Transverse colon (tissue), 3 donors: ENCODE results near the gene GNAT1.

ENCODE experiments used
- POLR2A ChIP-seq: fragments of 450-650 bp; IDR thresholded peaks from one replicate; pipeline ENCODE4 v1.6.1; 2016; ENCODE audit warnings: antibody characterized with exemption, mild to moderate bottlenecking, moderate library complexity
- TF ChIP-seq, protein P1 (sequence below), 5 experiments: fragments of 200-600 bp in 3 of 5; fragments of 450-650 bp in 2 of 5; sonication (generic) in 3 of 5; IDR thresholded peaks; 1 replicate in 2 of 5; 2 replicates in 3 of 5; pipeline ENCODE4 v1.5.1; 2016 to 2017; ENCODE audit warnings: antibody characterized with exemption in 5 of 5, inconsistent platforms in 3 of 5, mild to moderate bottlenecking in 2 of 5, moderate library complexity in 1 of 5

DNA sequence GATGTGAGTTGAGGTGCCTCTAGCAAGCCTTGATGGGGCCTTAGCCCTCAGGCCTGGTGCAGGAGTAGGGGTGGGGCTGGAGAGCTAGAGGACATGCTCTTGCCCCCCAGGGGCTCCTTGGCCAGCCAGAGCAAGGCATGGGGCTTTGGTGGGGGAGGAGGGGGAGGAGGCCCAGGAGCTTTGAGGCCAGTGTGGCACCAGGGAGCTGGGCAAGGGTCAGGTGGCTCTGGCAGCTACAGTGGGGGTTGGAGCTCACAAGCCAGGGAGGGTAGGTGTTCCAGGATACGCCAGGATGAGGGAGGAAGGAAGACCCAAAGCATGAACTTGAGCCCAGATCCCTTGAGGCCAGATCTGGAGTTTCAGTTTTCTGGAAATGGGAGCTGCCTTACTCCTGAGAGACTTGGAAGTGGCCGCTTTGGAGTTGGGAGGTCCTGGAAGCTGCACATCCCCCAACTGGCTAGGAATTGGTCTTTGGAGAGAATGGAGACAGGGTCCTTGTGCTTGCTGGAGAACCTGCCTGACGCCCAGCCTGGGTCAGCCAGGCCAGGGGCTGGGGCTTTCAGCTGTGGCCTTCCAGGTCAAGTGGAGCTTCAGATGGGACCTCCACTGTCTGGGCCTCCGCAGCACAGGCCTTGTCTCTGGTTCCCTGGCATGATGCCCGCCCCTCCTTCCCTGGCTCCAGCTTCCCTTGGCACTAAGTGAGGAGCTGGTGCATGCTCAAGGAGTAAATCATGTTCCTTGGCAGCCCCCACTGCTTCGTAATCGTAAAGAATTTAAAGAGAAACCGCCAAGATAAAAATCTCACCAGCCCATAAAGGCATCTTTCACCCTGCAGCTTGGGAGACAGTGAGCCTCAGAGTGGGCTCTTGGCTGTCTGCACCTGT, 27.6 kb upstream of the GNAT1 start:
- TF ChIP-seq POLR2A, result no peak
- TF ChIP-seq, protein P1, sequence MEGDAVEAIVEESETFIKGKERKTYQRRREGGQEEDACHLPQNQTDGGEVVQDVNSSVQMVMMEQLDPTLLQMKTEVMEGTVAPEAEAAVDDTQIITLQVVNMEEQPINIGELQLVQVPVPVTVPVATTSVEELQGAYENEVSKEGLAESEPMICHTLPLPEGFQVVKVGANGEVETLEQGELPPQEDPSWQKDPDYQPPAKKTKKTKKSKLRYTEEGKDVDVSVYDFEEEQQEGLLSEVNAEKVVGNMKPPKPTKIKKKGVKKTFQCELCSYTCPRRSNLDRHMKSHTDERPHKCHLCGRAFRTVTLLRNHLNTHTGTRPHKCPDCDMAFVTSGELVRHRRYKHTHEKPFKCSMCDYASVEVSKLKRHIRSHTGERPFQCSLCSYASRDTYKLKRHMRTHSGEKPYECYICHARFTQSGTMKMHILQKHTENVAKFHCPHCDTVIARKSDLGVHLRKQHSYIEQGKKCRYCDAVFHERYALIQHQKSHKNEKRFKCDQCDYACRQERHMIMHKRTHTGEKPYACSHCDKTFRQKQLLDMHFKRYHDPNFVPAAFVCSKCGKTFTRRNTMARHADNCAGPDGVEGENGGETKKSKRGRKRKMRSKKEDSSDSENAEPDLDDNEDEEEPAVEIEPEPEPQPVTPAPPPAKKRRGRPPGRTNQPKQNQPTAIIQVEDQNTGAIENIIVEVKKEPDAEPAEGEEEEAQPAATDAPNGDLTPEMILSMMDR (IDR thresholded peaks at IDR 0.05), result no peak
